ENCODE results near the gene MAPK4.

The MAPK4 gene

DNA sequence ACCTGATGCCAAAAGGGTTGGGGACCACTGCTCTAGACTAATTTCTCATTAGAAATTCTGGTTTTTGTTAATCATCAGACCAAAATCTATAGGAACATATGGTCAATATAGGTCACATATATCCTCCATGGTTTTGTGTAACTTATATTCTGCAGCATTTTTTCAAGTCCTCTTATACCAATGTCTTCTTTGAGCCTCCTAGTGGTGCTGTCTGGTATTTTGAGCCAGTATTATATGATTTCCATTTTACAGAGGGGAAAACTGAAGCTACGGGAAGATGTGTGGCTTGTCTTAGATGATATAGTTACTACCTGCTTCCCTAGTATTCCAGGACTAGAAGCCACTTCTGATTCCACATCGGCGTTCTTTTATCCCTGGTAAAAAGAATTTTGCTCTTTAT is 13.8 kb downstream of the MAPK4 start:
- TF ChIP-seq, protein P1, sequence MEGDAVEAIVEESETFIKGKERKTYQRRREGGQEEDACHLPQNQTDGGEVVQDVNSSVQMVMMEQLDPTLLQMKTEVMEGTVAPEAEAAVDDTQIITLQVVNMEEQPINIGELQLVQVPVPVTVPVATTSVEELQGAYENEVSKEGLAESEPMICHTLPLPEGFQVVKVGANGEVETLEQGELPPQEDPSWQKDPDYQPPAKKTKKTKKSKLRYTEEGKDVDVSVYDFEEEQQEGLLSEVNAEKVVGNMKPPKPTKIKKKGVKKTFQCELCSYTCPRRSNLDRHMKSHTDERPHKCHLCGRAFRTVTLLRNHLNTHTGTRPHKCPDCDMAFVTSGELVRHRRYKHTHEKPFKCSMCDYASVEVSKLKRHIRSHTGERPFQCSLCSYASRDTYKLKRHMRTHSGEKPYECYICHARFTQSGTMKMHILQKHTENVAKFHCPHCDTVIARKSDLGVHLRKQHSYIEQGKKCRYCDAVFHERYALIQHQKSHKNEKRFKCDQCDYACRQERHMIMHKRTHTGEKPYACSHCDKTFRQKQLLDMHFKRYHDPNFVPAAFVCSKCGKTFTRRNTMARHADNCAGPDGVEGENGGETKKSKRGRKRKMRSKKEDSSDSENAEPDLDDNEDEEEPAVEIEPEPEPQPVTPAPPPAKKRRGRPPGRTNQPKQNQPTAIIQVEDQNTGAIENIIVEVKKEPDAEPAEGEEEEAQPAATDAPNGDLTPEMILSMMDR (IDR thresholded peaks at IDR 0.05) = 0 out of 2 replicates have a peak, but pooled peaks have one; percentile 32

DNA sequence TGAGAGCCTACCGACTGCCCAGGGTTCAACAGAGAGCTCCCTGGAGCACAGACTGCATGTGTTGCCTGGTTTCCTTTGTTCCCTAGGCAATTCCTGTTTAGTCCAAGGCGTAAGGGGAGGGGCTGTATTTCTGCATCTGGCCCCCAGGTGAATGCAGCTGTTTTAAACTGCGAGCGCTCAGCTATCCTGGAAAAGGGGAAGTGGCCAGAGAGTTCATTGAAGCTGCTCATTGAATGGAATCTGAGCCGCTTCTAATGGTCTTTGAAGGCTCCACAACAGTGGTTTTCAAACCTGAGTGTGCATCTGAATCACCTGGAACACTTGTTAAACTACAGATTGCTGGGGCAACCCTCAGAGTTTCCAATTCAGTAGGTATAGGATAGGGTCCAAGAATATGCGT is 18.1 kb downstream of the MAPK4 start:
- TF ChIP-seq, protein P1 (IDR thresholded peaks at IDR 0.05) = no peak

DNA sequence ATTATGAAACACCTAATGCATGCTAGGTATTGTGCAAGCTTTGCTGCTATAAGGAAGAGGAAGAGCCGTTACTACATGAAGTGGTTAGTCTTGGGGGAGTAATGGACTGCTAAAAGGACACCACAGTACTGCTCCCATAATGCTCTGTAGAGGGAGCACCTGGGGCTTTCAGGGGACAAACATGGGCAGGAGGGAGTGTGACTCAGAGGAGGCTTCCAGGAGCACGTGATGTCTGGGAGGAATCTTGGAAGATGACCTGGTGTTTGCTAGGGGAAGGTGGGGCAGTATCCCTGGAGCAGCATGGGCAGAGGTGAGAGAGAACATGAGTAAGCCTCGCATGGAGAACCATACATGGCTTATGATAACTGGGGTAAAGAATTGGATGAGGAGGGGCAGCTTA is 18.8 kb downstream of the MAPK4 start:
- TF ChIP-seq, protein P1 (IDR thresholded peaks at IDR 0.05) = no peak

DNA sequence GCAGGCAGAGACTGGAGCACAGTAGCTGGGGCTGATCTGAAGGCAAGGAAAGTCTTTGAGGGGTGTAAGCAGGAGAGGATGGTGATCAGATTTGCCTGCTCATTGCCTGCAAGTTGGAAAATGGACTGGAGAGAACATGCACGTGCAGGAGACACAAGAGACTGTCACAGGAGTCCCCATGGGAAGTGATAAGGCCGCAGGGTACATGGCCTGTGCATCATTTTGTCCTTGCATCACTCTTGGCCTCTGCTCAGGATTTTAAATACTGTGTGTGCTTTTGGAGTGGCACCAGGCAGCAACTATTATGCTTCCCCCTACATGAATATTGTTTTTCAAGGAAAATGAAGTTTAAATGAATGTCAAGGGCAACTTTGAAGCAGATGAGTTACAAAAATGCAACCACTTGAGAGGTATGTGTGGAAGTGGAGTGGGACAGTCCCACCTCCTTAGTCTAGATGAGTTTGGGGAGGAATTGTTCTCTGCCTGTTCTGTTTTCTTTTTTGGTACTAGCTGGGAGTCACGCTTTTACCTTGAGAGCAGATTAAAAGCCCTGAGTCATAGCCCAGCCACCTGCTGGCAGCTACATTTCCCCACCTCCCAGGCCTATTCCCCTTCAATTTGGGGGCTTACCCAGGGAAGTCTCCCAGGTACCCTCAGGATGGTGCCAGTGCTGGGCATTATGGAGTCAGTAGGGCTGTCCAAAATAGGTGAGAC is 19.3 kb downstream of the MAPK4 start:
- TF ChIP-seq, protein P1 (IDR thresholded peaks at IDR 0.05) = no peak

DNA sequence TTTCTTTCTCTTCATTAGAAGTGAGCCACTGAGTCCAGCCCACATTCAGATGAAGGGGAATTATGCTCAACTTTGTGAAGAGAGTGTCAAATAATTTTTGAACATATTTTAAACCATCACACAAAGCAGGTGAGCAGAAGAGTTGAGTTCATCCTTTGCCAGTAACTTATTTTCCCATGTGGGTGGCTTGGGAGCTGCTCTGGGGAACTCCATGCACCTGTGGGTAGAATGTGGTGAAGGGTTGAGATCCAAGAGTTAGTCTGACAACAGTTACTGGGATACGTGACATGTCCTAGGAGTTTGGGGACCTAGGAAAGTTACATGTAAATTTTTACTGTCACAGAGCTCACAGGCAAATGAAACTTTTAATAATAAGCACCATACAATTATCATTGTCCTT is 21.6 kb downstream of the MAPK4 start:
- TF ChIP-seq, protein P1 (IDR thresholded peaks at IDR 0.05) = no peak

DNA sequence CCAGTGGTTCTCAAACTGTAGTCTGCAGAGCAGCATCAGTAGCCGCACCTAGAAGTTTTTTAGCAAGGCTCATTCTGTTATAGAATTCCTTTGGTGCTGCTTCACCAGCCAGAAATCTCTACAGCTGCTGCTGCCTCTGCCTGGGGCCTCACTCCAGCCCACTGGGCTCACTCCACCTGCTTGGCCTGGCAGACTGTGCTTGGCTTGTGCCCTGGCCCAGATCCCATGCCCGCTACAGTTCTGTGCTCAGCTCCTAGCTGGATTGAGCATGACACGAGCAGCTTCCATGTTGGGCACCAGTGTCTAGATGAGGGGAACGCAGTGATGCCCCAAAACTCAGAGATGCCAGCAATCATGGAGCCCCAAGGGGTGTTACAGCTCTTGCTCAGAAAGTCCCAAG is 22.6 kb downstream of the MAPK4 start:
- TF ChIP-seq, protein P1 (IDR thresholded peaks at IDR 0.05) = no peak

DNA sequence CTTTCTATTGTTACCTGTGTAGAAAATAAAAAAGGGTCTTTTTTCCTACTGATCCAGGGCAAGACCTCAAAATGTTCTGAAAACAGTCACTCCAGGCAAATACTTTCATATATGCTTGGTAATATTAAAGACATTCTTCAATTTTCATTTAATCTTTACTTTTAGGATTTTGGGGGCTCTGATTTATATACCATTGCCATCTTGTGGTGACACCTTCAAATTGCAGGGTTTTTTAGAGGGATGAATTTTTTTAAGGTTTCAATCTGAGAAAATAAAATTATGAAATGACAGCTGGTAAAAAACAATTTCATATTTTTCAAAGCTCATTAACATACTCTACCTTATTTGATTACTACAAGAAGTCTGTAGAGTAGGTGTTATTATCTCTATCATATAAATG is 26.8 kb downstream of the MAPK4 start:
- TF ChIP-seq, protein P1 (IDR thresholded peaks at IDR 0.05) = peak; percentile 72

DNA sequence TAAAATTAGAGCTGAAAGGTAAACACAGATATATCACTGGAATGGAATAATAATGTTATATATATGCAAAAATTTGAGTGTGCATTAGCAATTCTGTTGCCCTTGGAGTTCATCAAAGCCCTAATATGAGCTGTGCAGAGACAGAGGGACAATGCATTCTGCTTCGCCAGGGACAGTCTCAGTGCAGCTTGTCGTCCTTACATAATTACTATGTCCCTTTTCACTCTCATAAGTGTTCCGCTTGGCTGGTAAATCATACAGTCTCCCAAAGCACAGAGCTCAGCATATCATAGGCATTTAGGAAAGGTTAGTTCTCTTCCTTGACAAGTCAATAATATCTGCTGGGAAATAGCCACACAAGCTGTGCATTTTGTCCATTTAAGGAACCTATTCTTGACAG is 30.7 kb downstream of the MAPK4 start:
- TF ChIP-seq, protein P1 (IDR thresholded peaks at IDR 0.05) = no peak

Measured in LNCAP (cell line).